HG02884 (cell line): ENCODE results near the gene CRACR2A.

Source experiments
- ATAC-seq: cut with Tn5 transposase; IDR thresholded peaks from one replicate; pipeline ENCODE4 v1.9.1; 2021; ENCODE audit warnings: mild to moderate bottlenecking, moderate library complexity; ENCODE audit not compliant: unreplicated experiment

The CRACR2A gene

DNA sequence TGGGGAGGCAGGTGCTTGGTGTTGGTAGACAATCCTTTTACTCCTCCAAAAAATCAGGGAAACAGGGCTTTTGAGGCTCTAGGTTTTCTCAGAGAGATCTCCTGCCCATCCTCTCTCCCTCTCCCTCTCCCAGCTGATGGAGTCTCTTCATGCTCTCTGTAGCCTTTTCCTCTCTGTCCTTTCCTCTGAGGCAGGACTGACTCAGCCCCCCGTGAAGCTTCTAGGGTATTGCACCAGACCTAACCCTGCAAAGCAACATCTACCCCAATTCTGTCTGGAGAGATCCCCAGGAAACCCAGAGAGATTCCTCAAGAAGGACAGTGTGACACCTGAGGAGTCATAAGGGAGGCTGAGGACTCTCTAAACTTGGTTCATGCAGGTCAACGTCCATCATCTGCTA, 66.4 kb downstream of the CRACR2A start:
- ATAC-seq = no peak

DNA sequence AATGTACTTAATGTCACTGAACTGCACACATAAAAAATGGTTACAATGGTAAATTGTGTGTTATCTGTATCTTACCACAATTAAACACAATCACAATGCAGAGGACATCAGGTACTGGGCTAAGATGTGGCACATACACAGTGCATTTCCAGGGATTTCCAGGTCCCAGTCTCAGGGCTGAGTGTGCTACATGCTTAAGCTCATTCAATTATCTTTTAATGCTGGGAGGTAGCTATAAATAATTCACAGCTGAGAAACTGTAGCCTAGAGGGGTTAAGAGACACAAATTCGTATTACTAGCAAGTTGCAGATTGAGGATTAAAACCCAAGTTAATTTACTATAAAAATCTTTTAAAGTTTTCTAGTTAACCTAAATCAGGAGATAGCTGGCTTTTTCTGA, 67.1 kb downstream of the CRACR2A start:
- no peak for ATAC-seq

DNA sequence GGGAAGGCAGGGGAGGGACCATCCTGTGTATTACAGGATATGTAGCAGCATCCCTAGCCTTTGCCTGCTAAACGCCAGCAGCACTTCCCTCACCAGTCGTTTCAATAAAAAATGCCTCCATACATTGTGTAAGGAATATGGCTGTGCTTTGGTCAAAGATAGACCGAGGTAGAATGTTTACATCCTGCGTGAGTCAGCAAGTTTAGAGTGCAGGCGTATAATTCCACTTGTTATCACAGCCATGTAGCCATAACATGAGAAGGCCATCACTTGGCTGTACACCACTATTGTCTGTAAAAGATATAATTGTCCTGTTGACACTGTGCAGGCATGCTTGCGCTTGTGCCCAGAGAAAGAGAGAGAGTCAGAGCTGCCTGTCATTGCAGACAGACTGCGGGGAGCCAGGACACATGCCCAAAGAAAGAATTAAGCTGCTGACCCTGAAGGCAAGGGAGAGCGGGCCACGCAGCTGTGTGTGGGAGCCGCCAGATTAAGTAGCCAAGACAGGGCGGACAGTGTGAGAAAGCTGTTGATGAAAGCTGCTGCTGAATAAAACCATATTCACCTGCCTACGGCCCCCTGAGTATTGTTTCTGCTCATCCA, 68.4 kb downstream of the CRACR2A start:
- ATAC-seq = no peak

DNA sequence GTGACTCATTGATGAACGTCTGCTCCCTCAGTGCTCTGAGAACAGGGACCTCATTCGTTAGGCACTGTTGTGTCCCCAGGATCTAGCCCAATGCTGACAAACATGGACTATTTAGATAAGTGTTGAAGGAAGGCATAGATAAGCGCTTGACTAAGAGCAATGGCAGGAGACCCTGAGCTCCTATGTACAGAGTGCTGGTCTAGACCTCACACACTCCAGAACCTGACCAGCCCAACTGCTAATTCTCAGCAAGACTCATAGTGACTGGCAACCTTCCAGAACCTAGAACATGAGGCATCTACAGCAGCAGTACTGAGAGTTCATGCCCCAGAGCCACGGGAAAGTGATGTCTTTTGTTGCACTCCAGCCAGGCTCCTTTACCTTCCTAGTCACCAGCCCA, 69.2 kb downstream of the CRACR2A start:
- no peak for ATAC-seq

DNA sequence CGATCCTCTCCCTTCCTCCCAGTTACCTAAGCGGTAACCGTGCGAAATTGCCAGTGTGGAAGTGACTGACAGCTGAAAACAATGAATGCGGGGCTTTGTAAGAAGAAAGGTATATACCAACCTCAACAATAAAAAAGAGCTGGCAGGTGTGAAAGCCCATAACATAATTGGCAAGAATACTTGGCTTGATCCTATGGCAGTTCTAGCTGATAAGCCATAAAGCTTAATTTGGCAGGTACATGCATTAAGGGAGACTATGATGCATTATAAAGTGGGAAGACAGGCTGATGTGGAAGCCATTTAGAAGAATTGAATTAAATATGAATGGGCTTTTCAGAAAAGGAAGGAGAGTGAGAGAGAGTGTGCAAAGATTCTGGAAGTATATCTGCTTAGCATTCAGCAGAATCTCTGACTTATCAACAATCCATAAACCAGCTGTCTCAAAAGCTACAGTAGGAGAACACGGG, 71.3 kb downstream of the CRACR2A start:
- ATAC-seq = no peak

DNA sequence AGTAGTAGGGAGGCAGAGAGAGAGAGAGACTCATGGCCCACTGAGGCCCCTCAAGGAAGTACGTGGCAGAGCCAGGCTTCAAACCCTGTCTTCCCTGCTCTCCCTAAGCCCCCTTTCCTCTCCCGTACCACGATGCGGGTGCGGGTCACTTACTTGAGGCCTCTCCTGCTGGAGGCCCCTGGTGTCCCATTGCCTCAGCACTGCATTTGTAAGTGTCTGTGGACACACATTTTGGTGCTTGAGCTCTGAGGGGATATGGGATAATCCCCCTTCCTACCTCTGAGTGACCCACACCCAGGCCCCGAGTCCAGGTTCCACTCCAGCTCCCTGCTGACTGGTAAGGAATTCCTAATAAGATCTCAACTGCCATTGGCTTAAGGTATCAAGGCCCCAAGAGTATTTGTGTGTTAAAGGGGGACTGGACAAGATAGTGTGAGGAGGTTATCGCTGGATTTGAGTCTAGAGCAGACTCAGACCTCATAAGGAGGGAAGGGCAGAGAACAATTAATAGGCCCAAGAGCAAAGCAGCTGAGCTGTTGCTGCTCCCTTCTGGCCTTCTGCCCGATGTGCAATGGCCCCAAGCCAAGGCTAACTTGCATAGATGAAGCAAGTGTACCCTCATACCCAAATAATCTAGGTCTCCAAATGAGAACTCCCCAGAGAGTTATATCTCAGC, 71.9 kb downstream of the CRACR2A start:
- ATAC-seq = no peak

DNA sequence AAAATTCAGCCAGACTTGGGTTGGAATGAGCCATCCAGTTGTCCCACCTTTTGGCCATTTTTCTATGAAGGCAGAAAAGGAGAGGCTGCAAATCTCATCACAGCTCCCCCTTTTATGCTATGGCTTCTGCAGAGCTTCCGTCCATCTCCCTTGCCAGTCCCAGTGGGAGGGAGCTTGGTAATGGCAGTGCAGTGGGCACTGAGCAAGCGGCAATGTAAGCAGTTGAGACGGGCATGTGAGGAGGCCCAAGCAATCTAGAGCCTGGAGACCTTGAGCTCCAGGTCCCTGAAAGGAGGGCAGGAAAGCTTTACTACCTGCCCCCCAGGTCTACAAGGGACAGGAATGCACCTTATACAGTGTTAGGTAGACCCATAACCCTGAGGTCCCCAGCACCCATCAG, 73.1 kb downstream of the CRACR2A start:
- ATAC-seq = no peak

DNA sequence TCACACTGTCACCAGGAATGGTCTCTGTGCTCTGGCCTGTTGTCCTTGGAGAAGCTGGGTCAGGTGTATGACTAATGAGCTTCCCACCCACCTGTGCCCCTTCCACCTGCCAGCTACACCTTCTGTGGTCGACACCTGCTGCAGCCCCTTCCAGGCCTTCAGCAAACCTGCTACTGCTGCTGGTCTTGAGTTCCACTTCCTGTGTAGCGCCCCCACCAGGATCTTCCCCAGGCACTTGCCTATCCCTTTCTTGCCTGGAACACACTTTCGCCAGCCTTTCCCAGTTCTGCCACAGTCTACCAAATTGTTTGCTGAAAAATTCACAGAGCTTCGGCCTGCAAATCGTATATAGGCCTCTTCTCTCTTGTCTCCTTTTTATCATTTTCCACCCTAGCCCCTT, 75.3 kb downstream of the CRACR2A start:
- ATAC-seq = no peak

DNA sequence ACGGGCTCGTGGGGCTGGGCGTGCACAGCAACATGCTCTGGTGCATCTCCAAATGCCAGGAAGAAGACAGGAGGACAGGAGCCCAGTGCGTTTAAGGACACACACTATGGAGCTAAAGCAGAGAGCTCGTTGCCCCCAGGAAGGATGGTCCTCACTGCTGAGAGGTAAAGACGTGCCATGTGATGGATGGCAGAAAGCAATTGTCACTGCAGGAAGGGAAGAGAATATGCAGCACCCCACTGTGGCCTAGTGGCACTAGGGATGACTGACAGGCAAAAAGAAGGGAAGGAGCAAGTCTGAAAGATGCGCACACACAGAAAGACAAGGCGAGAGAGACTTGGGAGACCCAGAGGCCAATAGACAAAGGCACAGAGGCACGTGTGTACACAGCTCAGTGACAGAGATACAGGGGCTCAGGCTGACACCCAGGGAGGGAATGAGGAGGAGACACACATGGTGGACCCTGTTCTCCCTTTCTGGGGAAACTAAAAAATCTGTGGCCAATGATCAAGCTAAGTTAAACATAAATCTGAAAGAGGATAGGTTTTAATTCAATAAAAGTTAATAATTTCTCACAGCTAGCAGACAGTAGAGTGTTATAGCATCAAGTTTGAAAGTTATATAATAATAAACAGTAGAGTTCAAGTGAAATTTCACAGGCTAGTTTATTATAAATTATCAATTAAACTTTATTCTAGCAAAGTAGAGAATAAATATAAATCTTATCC, 78.8 kb downstream of the CRACR2A start:
- no peak for ATAC-seq

DNA sequence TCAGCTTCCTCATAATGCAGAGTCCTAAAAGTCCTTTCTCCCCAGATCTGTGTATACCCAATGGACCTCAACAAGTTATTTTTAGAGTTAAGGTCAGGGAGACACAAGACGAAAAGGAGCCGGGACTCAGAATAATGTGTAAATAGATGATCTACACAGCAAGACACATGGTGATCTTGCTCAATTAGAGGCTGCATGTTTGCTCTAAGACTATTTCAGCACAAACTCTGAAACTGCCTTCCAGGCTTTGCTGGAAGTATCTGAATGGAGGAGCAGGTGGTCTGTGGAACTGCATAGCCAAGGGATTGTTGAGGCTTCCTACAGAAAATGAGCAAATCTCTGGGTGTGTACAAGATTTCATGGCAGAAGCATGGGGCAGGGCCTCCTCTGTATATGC, 80.8 kb downstream of the CRACR2A start:
- no peak for ATAC-seq

DNA sequence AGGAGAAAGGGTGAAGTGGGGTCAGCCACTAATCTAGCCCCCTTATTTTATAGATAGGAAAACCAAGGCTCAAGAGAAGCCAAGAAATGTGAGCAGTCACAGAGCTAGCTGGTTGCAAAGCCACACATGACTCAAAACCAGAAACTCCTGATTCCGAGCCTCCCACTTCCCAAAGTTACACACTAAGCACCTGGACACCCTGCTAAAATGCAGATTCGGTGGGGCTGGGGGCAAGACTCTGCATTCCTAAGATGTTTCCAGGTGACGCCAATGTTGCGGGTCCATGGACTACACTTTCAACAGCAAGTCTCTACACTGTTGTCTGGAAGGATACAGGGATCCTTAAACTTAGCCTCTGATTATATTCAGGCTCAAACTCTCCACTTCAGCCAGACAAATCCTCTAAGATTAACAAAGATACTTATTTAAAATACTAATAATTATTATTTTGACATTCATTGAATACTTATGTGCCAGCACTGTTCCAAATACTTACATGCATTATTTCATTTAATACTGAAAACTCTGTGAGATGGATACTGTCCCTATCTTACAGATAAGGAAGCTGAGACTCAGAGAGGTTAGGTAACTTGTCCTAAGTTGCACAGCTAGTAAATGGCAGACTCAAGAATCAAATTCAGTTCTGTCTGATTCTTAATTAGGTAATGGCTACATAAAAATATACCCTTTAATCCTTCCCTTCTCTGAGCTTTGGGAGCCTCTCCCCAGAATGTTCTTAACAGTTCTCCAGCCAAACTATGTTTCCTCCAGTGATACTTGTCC, 81.4 kb downstream of the CRACR2A start:
- ATAC-seq = no peak

DNA sequence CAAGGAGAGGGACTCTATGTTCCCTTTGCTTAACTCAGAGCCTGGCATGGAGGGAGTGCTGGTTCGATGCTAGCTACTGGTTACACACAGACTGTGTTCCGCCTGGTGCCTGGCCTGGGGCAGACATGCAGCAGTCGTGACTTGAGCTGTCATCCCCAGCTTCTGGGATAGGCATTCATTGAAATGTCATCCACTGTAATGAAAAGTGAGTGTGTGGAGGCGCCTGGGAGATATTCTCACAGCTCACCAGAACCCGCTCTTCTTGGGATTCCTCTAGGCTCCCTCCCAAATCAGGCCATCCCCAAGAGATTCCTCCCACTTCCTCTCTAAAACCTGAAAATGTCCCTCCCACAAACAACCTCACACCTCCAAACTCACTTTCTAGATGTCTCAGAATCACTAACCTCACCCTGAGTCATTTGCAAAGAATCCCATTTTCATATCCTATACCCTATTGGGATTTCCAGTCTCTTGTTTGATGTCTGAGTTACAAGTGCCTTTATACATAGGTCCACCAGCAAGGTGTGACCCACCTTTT, 82.8 kb downstream of the CRACR2A start:
- ATAC-seq = no peak

DNA sequence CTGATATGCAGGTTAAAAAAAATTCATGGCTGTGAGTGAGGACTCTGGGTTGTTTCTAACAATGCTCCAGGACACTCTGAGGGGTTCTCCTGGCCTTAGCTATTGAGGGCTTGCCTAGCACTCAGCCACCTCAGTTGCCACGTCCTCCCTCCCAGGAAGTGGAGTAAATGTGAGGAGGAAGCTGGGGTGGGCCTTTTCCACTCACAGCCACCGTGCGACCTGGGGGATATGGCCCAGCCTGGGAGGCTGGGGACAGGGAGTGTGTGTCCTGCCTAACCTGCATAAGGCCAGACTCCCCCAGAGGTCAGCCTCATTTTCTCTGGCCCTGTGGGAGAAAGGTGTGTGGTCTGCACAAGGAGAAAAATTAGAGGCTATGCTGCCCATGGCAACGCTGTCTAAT, 83.3 kb downstream of the CRACR2A start:
- ATAC-seq = no peak

DNA sequence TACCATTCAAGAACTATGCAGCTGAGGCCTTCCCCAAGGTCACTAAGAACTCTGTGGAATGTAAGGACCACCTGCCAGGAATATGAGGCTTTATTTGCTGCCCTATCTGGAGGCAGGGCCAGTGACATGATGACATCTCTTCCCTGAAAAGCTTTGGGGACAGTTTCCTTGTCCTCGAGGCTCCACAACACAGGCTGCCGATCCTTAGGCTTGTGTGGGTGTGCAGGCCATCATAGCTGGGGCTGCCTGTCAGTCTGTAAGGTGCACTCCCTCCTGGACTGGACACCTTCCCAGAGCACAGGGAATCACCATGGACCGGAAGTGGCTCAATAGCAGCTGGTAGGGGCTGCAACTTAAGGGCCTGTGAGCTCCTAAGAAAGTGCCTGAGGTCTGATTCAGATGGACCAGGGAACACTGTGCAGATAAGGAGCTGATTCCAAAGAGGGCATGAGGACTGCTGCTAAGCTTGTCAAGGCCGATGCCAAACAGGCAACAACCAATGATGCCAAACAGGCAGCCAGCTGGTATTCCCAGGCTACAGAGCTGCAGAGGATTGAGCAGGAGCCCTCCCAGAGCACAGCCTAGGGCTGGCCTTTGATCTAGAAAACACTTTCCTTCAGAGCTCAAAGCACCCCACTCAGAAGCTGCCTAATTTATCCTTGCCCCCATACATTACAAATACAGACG, 84.3 kb downstream of the CRACR2A start:
- no peak for ATAC-seq

DNA sequence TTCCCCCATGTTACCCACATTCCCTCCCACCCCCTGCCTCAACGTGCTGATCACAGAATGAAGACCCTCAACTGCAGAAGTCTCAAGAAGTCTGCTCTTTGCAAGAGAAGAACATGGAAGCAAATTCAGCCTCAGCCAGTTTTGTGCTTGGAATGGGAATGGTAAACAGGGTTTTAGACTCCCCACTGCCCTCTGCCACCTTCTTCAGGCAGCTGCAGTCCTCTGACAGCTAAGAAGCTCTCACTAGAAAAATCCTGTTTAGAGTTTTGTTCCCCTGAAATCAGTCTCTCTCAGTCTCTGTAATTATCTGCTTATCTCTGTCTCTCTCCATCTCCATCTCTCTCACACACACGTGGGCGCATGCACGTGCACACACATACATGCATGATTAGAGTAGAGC, 85.4 kb downstream of the CRACR2A start:
- no peak for ATAC-seq

DNA sequence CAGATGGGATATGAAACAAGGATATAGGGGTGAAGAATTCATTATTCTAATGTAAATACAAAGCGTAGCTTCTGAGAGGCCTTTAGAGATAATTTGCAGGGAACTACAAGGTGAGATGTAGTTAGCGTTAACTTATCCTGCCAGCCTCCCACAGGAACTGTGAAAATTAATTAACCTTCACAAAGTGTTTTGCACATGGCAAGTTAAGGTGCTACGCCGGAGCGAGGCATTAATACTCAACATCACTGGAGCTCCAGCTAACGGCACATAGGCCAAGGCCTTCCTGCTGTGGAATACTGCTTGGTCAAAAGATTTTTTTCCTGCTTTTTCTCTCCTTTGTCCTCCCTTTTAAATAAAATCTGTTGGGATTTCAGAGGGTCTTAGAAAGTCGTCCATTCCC, 86.5 kb downstream of the CRACR2A start:
- ATAC-seq = no peak

DNA sequence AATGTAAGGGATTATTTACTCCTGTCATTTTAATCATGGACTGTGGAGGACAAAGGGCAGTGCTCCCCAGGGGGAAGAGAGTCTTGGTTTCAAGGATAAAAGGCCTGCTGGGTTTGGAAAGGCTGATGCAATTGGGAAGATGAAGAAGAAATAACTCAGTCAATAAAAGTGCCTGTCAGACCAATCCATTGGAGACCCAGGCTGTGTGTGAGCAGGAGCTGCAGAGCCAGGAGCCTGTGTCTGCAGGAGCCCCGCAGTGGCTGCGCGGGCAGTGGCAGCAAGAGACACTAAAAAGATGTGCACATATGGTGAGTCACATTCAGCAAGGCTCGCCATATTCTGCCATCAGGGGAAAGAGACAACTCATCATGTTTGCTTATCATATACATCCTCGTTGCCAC, 90.4 kb downstream of the CRACR2A start:
- no peak for ATAC-seq

DNA sequence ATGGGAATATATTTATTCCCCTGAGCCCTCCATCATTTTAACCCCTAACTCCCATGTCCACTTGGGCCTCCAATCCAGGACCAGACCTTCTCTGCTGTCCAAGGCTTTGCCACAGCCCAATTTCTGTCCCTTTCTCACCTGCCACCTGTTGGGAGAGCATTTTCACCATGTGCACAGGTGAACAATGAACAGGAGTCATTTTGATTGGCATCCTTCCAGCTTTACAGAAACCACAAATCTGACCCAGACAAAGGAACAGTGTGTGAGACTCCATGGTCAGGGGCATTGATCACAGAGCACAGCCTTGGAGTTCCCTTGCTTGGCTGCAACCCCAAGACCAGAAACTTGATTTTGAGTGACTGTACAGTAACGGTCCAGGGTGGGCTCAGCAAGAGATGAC, 91.9 kb downstream of the CRACR2A start:
- no peak for ATAC-seq

DNA sequence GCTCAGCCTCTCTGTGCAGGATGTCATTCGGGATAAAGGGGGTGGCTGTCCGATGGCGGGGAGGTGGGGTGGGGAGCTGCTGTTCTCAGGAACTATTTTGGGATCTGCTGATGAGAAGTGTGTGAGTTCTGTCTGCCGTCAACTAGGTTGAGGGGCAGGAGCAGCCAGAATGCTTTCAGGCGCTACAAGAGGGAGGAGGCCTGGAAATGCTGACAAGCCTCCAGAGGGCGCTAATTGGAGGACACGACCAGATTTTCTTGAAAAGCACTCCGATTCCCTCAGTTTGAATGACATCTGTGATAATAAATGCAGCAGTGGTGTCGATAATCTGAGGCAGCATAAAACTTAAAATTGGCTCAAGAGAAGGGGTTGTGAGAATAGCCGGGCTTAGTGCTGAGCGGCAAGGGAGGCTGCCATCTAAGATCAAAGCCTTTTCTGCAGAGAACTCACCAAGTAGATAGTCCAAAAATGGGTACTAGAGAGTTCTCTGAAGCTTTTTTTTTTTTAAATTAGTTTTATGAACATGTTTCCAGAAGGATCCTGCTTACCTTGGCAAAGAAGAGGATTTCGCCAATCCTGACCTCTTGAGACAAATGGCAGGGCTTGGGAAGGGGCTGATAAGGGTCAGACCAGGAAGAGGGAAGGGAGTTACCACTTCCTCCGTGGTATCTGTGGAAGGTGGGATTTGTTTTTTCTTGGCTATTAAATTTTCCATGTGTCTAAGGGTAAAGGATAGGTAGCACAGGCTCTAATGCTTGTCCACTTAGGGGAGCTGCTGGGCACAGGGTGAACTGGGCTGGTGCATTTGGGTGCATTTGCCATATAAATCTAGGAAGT, 94.4 kb downstream of the CRACR2A start:
- no peak for ATAC-seq
